Liver (tissue), 9 donors: ENCODE results near the gene FBXW9. TPM values are rescaled to one million over a fixed set of nuclear protein-coding genes. Genes with fewer than 3 reads are reported as not detected.
A peak's percentile ranks its signal among the peaks of the same experiment; 100 is the strongest.

ENCODE experiments used
- DNase-seq: peaks from one replicate; pipeline ENCODE4 v3.0.0-alpha.2; 2017; ENCODE audit warnings: low spot score
- H3K27ac ChIP-seq, 2 donors: one replicate each; pipeline ENCODE4 v1.7.0; 2013; ENCODE audit warnings: inconsistent platforms in 2 of 2, low read length in 2 of 2, control low read depth in 1 of 2, low read depth in 1 of 2, mild to moderate bottlenecking in 1 of 2
- H3K27me3 ChIP-seq, 4 donors: one replicate each; pipeline versions ENCODE4 v1.6.1 to v1.7.0; 2013; ENCODE audit warnings: low read length in 3 of 4, inconsistent platforms in 1 of 4, mild to moderate bottlenecking in 1 of 4, moderate library complexity in 1 of 4; ENCODE audit not compliant: control insufficient read depth in 4 of 4, insufficient read depth in 4 of 4
- H3K36me3 ChIP-seq, 4 donors: one replicate each; pipeline versions ENCODE4 v1.6.1 to v1.7.0; 2013; ENCODE audit warnings: low read length in 3 of 4, mild to moderate bottlenecking in 3 of 4, low read depth in 1 of 4, moderate library complexity in 1 of 4; ENCODE audit not compliant: control insufficient read depth in 4 of 4, insufficient read depth in 3 of 4
- H3K4me1 ChIP-seq, 4 donors: one replicate each; pipeline versions ENCODE4 v1.6.1 to v1.7.0; 2013; ENCODE audit warnings: low read length in 3 of 4, mild to moderate bottlenecking in 3 of 4, moderate library complexity in 1 of 4; ENCODE audit not compliant: control insufficient read depth in 4 of 4, insufficient read depth in 4 of 4
- H3K4me3 ChIP-seq, 3 donors: one replicate each; pipeline versions ENCODE4 v1.6.1 to v1.7.0; 2013; ENCODE audit warnings: low read length in 3 of 3, control low read depth in 1 of 3, low read depth in 1 of 3, mild to moderate bottlenecking in 1 of 3
- H3K9ac ChIP-seq, 2 donors: one replicate each; pipeline ENCODE4 v1.7.0; 2013; ENCODE audit warnings: low read length in 2 of 2, mild to moderate bottlenecking in 2 of 2, moderate library complexity in 2 of 2, control low read depth in 1 of 2, low read depth in 1 of 2
- H3K9me3 ChIP-seq, 4 donors: one replicate each; pipeline versions ENCODE4 v1.6.1 to v1.7.0; 2013; ENCODE audit warnings: low read length in 3 of 4; ENCODE audit not compliant: control insufficient read depth in 4 of 4
- ATF3 ChIP-seq: IDR thresholded peaks from 2 replicates; pipeline ENCODE4 v1.6.1; 2016; ENCODE audit warnings: antibody characterized with exemption
- EGR1 ChIP-seq, 2 donors: IDR thresholded peaks; 2 replicates each; pipeline ENCODE4 v1.6.1; 2016 to 2018; ENCODE audit warnings: antibody characterized with exemption in 2 of 2, low read depth in 2 of 2
- FOXA1 ChIP-seq: IDR thresholded peaks from 2 replicates; pipeline ENCODE4 v1.6.1; 2016; ENCODE audit warnings: antibody characterized with exemption
- FOXA2 ChIP-seq: IDR thresholded peaks from 2 replicates; pipeline ENCODE4 v1.6.1; 2016; ENCODE audit warnings: antibody characterized with exemption
- GABPA ChIP-seq, 2 donors: IDR thresholded peaks in 1 of 2; conservative IDR thresholded peaks in 1 of 2; 2 replicates each; pipeline ENCODE4 v1.6.1; 2016; ENCODE audit warnings: antibody characterized with exemption in 2 of 2, mild to moderate bottlenecking in 1 of 2, moderate library complexity in 1 of 2
- HNF4A ChIP-seq, 2 donors: conservative IDR thresholded peaks; 2 replicates each; pipeline ENCODE4 v1.6.1; 2016; ENCODE audit warnings: antibody characterized with exemption in 2 of 2, mild to moderate bottlenecking in 2 of 2
- HNF4G ChIP-seq: IDR thresholded peaks from 2 replicates; pipeline ENCODE4 v1.6.1; 2016; ENCODE audit warnings: antibody characterized with exemption
- JUND ChIP-seq, 2 donors: IDR thresholded peaks; 2 replicates each; pipeline ENCODE4 v1.6.1; 2016; ENCODE audit warnings: antibody characterized with exemption in 2 of 2
- MAX ChIP-seq: IDR thresholded peaks from 2 replicates; pipeline ENCODE4 v1.6.1; 2016; ENCODE audit warnings: antibody characterized with exemption
- NR2F2 ChIP-seq: IDR thresholded peaks from 2 replicates; pipeline ENCODE4 v1.6.1; 2016; ENCODE audit warnings: antibody characterized with exemption
- RAD21 ChIP-seq, 2 donors: IDR thresholded peaks; 2 replicates each; pipeline ENCODE4 v1.6.1; 2016; ENCODE audit warnings: antibody characterized with exemption in 2 of 2, mild to moderate bottlenecking in 2 of 2
- RXRA ChIP-seq, 2 donors: IDR thresholded peaks; 2 replicates each; pipeline ENCODE4 v1.6.1; 2017 to 2018; ENCODE audit warnings: antibody characterized with exemption in 2 of 2, mild to moderate bottlenecking in 1 of 2
- SP1 ChIP-seq: IDR thresholded peaks from 2 replicates; pipeline ENCODE4 v1.6.1; 2018; ENCODE audit warnings: antibody characterized with exemption, mild to moderate bottlenecking
- TAF1 ChIP-seq: conservative IDR thresholded peaks from 2 replicates; pipeline ENCODE4 v1.6.1; 2016; ENCODE audit warnings: antibody characterized with exemption, mild to moderate bottlenecking
- YY1 ChIP-seq: IDR thresholded peaks from 2 replicates; pipeline ENCODE4 v1.6.1; 2016; ENCODE audit warnings: antibody characterized with exemption, mild to moderate bottlenecking
- WGBS: extraction: QIAGEN DNeasy Blood & Tissue Kit; methylation state at CpG from one replicate; pipeline ENCODE4 v1.1.7; 2013; 5-methylcytosine and 5-hydroxymethylcytosine counted together
- polyA plus RNA-seq, 2 donors: library from polyadenylated mRNA; stranded (reverse) in 1 of 2; unstranded in 1 of 2; fragments of 200-250 nt in 1 of 2; fragments of >200 nt in 1 of 2; fragmentation: Nextera tagmentation in 1 of 2; extraction: Ambion mirVana in 1 of 2; gene quantifications; one replicate each; pipeline versions ENCODE4 v1.2.1 to v1.2.3, GENCODE V29; 2013 to 2015
- total RNA-seq, 2 donors: library from RNA; depleted of rRNA; stranded (reverse); fragments of >200 nt; gene quantifications; one replicate each; pipeline ENCODE4 v1.2.3, GENCODE V29; 2014
- TF ChIP-seq, protein P1 (sequence below): IDR thresholded peaks from 2 replicates; pipeline ENCODE4 v1.6.1; 2016; ENCODE audit warnings: antibody characterized with exemption
- TF ChIP-seq, protein P2 (sequence below): fragments of 150-350 bp; IDR thresholded peaks from 2 replicates; pipeline ENCODE4 v1.5.1; 2017; ENCODE audit warnings: improper control_type of control experiment, low read depth, low read length; ENCODE audit not compliant: missing input control
- TF ChIP-seq, protein P3 (sequence below): IDR thresholded peaks from 2 replicates; pipeline ENCODE4 v1.6.1; 2016; ENCODE audit warnings: antibody characterized with exemption, mild to moderate bottlenecking
- donor health status: healthy.
- donor health status: healthy.
- donor health status: healthy.
- donor health status: healthy.
- donor health status: healthy.

Gene FBXW9
- total and polyA plus RNA-seq, 4 donors: 2.3 to 4.0 (median 3.0) TPM

DNA sequence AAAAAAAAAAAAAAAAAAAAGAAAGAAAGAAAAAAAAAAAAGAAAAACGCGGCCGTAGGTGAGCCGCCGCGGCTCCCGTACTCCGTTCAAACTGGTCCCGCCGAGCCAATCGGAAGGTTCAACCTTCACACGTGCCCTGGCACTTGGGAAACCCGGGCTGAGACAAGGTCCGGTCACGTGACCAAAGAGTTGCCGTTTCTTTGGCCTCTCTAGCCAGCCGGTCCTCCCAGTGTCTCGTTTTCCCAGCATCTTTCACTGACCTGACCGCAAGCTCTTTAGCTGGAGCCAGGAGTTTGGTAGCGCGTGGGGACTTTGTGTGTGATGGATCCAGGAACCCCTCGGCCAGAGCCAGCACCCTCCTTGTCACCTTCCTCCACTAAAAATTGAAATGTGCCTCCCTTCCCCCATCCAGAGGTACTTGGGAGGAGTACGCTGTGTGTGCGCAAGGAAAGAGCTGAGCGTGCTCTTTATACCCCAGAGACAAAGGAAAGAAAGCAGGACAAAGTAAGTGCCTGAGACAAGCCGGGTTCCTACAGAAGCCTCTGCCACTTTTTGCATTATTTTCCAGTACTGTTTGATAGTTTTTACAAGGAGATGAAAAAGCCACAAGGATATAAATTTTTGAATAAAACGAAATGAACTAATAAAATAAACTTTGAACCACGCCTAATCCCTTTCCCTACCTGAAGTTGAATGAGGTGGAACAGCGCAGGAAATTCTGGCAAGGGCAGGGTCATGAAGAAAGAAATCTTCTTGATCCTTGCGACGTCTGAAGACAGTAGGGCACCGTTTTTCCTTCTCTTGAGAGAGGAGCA, 26.3 kb upstream of the FBXW9 start:
- Histone ChIP-seq H3K9me3 (no peaks in the 10 kb centered on the region), H3K4me1 (peaks cover 6 to 43% (median 34%) of the 10 kb centered on the region in 4 donors), H3K27me3 (no peaks in the 10 kb centered on the region), H3K9ac (peak overlapping the region; percentile 17 to 84), H3K27ac (peak overlapping the region; percentile 26 to 79), H3K4me3 (peak overlapping the region; percentile 49 to 98 (median 73)), H3K36me3 (peaks cover 0 to 7% (median 3%) of the 10 kb centered on the region in 4 donors)
- peak; percentile 89 for DNase-seq
- 3% methylated on average over 32 of the region's 32 CpGs for WGBS
- TF ChIP-seq, protein P1, sequence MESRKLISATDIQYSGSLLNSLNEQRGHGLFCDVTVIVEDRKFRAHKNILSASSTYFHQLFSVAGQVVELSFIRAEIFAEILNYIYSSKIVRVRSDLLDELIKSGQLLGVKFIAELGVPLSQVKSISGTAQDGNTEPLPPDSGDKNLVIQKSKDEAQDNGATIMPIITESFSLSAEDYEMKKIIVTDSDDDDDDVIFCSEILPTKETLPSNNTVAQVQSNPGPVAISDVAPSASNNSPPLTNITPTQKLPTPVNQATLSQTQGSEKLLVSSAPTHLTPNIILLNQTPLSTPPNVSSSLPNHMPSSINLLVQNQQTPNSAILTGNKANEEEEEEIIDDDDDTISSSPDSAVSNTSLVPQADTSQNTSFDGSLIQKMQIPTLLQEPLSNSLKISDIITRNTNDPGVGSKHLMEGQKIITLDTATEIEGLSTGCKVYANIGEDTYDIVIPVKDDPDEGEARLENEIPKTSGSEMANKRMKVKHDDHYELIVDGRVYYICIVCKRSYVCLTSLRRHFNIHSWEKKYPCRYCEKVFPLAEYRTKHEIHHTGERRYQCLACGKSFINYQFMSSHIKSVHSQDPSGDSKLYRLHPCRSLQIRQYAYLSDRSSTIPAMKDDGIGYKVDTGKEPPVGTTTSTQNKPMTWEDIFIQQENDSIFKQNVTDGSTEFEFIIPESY: no peak
- TF ChIP-seq TAF1 (peak; percentile 21), HNF4A (conservative IDR thresholded peaks at IDR 0.05) (peak; percentile 38 to 50), FOXA1 (no peak), NR2F2 (no peak), HNF4G (no peak), EGR1 (IDR thresholded peaks at IDR 0.05; ENCODE audit: low read depth in 2 of 2) (no peak), MAX (no peak), GABPA (IDR thresholded peaks at IDR 0.05 in 1 of 2, conservative IDR thresholded peaks at IDR 0.05 in 1 of 2) (peak in 1 of 2 donors; percentile 88), SP1 (peak; percentile 67), FOXA2 (no peak), RAD21 (IDR thresholded peaks at IDR 0.05) (peak in 1 of 2 donors; percentile 13), JUND (IDR thresholded peaks at IDR 0.05) (no peak), RXRA (IDR thresholded peaks at IDR 0.05) (peak in 1 of 2 donors; percentile 29), ATF3 (peak; percentile 34), YY1 (peak; percentile 64)
- TF ChIP-seq, protein P2, sequence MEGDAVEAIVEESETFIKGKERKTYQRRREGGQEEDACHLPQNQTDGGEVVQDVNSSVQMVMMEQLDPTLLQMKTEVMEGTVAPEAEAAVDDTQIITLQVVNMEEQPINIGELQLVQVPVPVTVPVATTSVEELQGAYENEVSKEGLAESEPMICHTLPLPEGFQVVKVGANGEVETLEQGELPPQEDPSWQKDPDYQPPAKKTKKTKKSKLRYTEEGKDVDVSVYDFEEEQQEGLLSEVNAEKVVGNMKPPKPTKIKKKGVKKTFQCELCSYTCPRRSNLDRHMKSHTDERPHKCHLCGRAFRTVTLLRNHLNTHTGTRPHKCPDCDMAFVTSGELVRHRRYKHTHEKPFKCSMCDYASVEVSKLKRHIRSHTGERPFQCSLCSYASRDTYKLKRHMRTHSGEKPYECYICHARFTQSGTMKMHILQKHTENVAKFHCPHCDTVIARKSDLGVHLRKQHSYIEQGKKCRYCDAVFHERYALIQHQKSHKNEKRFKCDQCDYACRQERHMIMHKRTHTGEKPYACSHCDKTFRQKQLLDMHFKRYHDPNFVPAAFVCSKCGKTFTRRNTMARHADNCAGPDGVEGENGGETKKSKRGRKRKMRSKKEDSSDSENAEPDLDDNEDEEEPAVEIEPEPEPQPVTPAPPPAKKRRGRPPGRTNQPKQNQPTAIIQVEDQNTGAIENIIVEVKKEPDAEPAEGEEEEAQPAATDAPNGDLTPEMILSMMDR: no peak
- TF ChIP-seq, protein P3, sequence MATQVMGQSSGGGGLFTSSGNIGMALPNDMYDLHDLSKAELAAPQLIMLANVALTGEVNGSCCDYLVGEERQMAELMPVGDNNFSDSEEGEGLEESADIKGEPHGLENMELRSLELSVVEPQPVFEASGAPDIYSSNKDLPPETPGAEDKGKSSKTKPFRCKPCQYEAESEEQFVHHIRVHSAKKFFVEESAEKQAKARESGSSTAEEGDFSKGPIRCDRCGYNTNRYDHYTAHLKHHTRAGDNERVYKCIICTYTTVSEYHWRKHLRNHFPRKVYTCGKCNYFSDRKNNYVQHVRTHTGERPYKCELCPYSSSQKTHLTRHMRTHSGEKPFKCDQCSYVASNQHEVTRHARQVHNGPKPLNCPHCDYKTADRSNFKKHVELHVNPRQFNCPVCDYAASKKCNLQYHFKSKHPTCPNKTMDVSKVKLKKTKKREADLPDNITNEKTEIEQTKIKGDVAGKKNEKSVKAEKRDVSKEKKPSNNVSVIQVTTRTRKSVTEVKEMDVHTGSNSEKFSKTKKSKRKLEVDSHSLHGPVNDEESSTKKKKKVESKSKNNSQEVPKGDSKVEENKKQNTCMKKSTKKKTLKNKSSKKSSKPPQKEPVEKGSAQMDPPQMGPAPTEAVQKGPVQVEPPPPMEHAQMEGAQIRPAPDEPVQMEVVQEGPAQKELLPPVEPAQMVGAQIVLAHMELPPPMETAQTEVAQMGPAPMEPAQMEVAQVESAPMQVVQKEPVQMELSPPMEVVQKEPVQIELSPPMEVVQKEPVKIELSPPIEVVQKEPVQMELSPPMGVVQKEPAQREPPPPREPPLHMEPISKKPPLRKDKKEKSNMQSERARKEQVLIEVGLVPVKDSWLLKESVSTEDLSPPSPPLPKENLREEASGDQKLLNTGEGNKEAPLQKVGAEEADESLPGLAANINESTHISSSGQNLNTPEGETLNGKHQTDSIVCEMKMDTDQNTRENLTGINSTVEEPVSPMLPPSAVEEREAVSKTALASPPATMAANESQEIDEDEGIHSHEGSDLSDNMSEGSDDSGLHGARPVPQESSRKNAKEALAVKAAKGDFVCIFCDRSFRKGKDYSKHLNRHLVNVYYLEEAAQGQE: no peak
